GM12878 (cell line): ENCODE results near the gene NKRF. TPM values are rescaled to one million over a fixed set of nuclear protein-coding genes. Genes with fewer than 3 reads are reported as not detected.
A peak's percentile ranks its signal among the peaks of the same experiment; 100 is the strongest.

Experiments
- ATAC-seq: fragments of 200-7000 bp; cut with Tn5 transposase; 3 replicates; pipeline ENCODE4 v1.9.1; 2020; ENCODE audit warnings: mild to moderate bottlenecking, moderate library complexity
- BruUV-seq: library from RNA; stranded (reverse); fragments of 400-500 nt; replicated peaks from 2 replicates; lab custom pipeline; 2021; lab: Mats Ljungman, UMichigan
- CTCF ChIA-PET: fragments of 300-600 bp; sonication (Branson Sonifier 250); formaldehyde crosslinking; extraction: SDS; loops from one replicate; lab custom pipeline; 2021; ENCODE audit warnings: inconsistent platforms; lab: Yijun Ruan, JAX
- POLR2A ChIA-PET: fragments of 350-600 bp; formaldehyde crosslinking; extraction: SDS; loops from one replicate; lab custom pipeline; 2021; ENCODE audit warnings: inconsistent platforms; lab: Charles Lee
- RAD21 ChIA-PET: fragments of 300-600 bp; sonication (Branson Sonifier 250); formaldehyde crosslinking; loops from one replicate; lab custom pipeline; 2023; ENCODE audit warnings: antibody characterized with exemption; ENCODE audit not compliant: unreplicated experiment; lab: Charles Lee
- SMC1A ChIA-PET: fragments of 300-600 bp; sonication (Branson Sonifier 250); formaldehyde crosslinking; loops from one replicate; lab custom pipeline; 2023; ENCODE audit not compliant: unreplicated experiment, uncharacterized antibody; lab: Charles Lee
- DNase-seq: peaks from one replicate; pipeline ENCODE4 v3.0.0-alpha.2; 2011; ENCODE audit warnings: low read depth, low spot score
- FAIRE-seq: peaks from 3 replicates; lab custom pipeline; 2011; peaks lifted over from hg19 to GRCh38; lab: Jason Lieb, UNC
- H2AFZ ChIP-seq: 2 replicates; pipeline ENCODE4 v1.6.0; 2011; ENCODE audit warnings: low read depth, low read length, control low read depth; ENCODE audit not compliant: control insufficient read depth
- H3K27ac ChIP-seq: 2 replicates; pipeline ENCODE4 v1.5.1; 2011; ENCODE audit warnings: control low read depth; ENCODE audit not compliant: control insufficient read depth, insufficient read depth
- H3K27me3 ChIP-seq, 2 experiments: replicated peaks in 1 of 2; 2 replicates each; pipeline versions ENCODE4 v1.6.0 to v1.6.1; 2011; ENCODE audit warnings: low read length in 1 of 2; ENCODE audit not compliant: control insufficient read depth in 2 of 2, insufficient read depth in 2 of 2
- H3K36me3 ChIP-seq, 2 experiments: 2 replicates each; pipeline ENCODE4 v1.5.1; 2011; ENCODE audit warnings: low read length in 1 of 2; ENCODE audit not compliant: control insufficient read depth in 2 of 2, insufficient read depth in 2 of 2
- H3K4me1 ChIP-seq: 2 replicates; pipeline ENCODE4 v1.6.1; 2011; ENCODE audit warnings: mild to moderate bottlenecking, low read length, moderate library complexity, mixed read lengths; ENCODE audit not compliant: control insufficient read depth, insufficient read depth
- H3K4me2 ChIP-seq: 2 replicates; pipeline ENCODE4 v1.6.0; 2011; ENCODE audit warnings: control low read depth; ENCODE audit not compliant: control insufficient read depth, insufficient read depth
- H3K4me3 ChIP-seq: fragments of 200-600 bp; sonication (generic); 2 replicates; pipeline ENCODE4 v1.5.1; 2016
- H3K79me2 ChIP-seq: 2 replicates; pipeline ENCODE4 v1.6.0; 2011; ENCODE audit warnings: low read length; ENCODE audit not compliant: control insufficient read depth, insufficient read depth
- H3K9ac ChIP-seq: 2 replicates; pipeline ENCODE4 v1.8.0; 2011; ENCODE audit warnings: low read length, control low read depth, mixed read lengths; ENCODE audit not compliant: control insufficient read depth, insufficient read depth
- H3K9me3 ChIP-seq: replicated peaks from 3 replicates; pipeline ENCODE4 v1.5.1; 2011; ENCODE audit warnings: mild to moderate bottlenecking, low read length; ENCODE audit not compliant: control insufficient read depth, insufficient read depth
- H4K20me1 ChIP-seq: 2 replicates; pipeline ENCODE4 v1.6.0; 2011; ENCODE audit not compliant: control insufficient read depth, insufficient read depth
- BHLHE40 ChIP-seq, 2 experiments: fragments of 450-650 bp in 1 of 2; IDR thresholded peaks; 2 replicates each; pipeline ENCODE4 v1.6.1; 2011 to 2017; ENCODE audit warnings: low read depth in 2 of 2, borderline replicate concordance in 1 of 2, improper control_type of control experiment in 1 of 2, low read length in 1 of 2, mild to moderate bottlenecking in 1 of 2
- E2F8 ChIP-seq: fragments of 450-650 bp; IDR thresholded peaks from 2 replicates; pipeline ENCODE4 v1.6.1; 2018; ENCODE audit warnings: mild to moderate bottlenecking, low read depth, moderate library complexity; ENCODE audit not compliant: partially characterized antibody
- FOXK2 ChIP-seq: fragments of 450-650 bp; IDR thresholded peaks from 2 replicates; pipeline ENCODE4 v1.6.1; 2017; ENCODE audit warnings: mild to moderate bottlenecking, moderate library complexity
- HDAC6 ChIP-seq: fragments of 200-600 bp; sonication (generic); IDR thresholded peaks from one replicate; pipeline ENCODE4 v1.8.0; 2017; ENCODE audit warnings: antibody characterized with exemption; ENCODE audit not compliant: unreplicated experiment
- IKZF1 ChIP-seq: fragments of 450-650 bp; conservative IDR thresholded peaks from 2 replicates; pipeline ENCODE4 v1.6.1; 2017; ENCODE audit warnings: antibody characterized with exemption, mild to moderate bottlenecking
- IKZF2 ChIP-seq, 2 experiments: fragments of 450-650 bp; IDR thresholded peaks; 2 replicates each; pipeline ENCODE4 v1.6.1; 2017; ENCODE audit warnings: mild to moderate bottlenecking in 2 of 2, moderate library complexity in 2 of 2
- MTA2 ChIP-seq: fragments of 450-650 bp; IDR thresholded peaks from 2 replicates; pipeline ENCODE4 v1.6.1; 2016; ENCODE audit warnings: low read depth, mild to moderate bottlenecking, moderate library complexity
- NFYA ChIP-seq: IDR thresholded peaks from 2 replicates; pipeline ENCODE4 v1.6.1; 2011; ENCODE audit warnings: low read depth, mild to moderate bottlenecking, low read length, improper control_type of control experiment, borderline replicate concordance
- RUNX3 ChIP-seq: IDR thresholded peaks from 2 replicates; pipeline ENCODE4 v1.6.1; 2012; ENCODE audit warnings: low read length, inconsistent platforms
- SRF ChIP-seq, 2 experiments: IDR thresholded peaks; 2 replicates each; pipeline ENCODE4 v1.6.1; 2011; ENCODE audit warnings: low read depth in 2 of 2, low read length in 2 of 2, mild to moderate bottlenecking in 1 of 2, moderate library complexity in 1 of 2
- TCF7 ChIP-seq: IDR thresholded peaks from 2 replicates; pipeline ENCODE4 v1.6.1; 2014; ENCODE audit warnings: antibody characterized with exemption, borderline replicate concordance
- WGBS: methylation state at CpG from one replicate; pipeline ENCODE4 v1.1.6; 2016; ENCODE audit warnings: low lambda C conversion rate; ENCODE audit not compliant: insufficient replicate concordance, insufficient coverage; ENCODE audit errors: missing lambda C conversion rate; 5-methylcytosine and 5-hydroxymethylcytosine counted together
- in situ Hi-C: fragments of 300-500 bp; cut with MboI; formaldehyde crosslinking; loops from 9 replicates; pipeline ENCODE4 v1.14.3; 2018; ENCODE audit warnings: mixed read lengths
- intact Hi-C: fragments of 100-400 bp; cut with micrococcal nuclease; formaldehyde crosslinking; loops from one replicate; pipeline ENCODE4 v1.14.2; 2022; ENCODE audit not compliant: unreplicated experiment
- polyA plus RNA-seq, 11 experiments: library from polyadenylated mRNA; depleted of rRNA in 4 of 11; unstranded in 6 of 11; stranded (reverse) in 5 of 11; fragments of >200 nt; fragmentation: Nextera tagmentation in 4 of 11; fragmentation: Illumina TruSeq in 1 of 11; extraction: Ambion mirVana in 4 of 11; extraction: Trizol in 1 of 11; gene quantifications; 1 replicate in 1 of 11; 2 replicates in 10 of 11; pipeline versions ENCODE4 v1.2.1 to v1.2.3, GENCODE V29; 2011 to 2016; ENCODE audit warnings: inconsistent platforms in 2 of 11, missing spikeins in 2 of 11, low read depth in 1 of 11
- total RNA-seq, 4 experiments: library from RNA; depleted of rRNA in 3 of 4; stranded (reverse); fragments of >200 nt in 3 of 4; fragmentation: Illumina TruSeq in 1 of 4; extraction: Trizol in 1 of 4; gene quantifications; 2 replicates each; pipeline versions ENCODE4 v1.2.1 to v1.2.3, GENCODE V29; 2013 to 2021

The NKRF gene
- total and polyA plus RNA-seq, 10 of the 15 experiments (the other 5 are each of a cell fraction or from before 2014, with no cell fraction given), result 6.2 to 21.5 (median 10.1) TPM

DNA sequence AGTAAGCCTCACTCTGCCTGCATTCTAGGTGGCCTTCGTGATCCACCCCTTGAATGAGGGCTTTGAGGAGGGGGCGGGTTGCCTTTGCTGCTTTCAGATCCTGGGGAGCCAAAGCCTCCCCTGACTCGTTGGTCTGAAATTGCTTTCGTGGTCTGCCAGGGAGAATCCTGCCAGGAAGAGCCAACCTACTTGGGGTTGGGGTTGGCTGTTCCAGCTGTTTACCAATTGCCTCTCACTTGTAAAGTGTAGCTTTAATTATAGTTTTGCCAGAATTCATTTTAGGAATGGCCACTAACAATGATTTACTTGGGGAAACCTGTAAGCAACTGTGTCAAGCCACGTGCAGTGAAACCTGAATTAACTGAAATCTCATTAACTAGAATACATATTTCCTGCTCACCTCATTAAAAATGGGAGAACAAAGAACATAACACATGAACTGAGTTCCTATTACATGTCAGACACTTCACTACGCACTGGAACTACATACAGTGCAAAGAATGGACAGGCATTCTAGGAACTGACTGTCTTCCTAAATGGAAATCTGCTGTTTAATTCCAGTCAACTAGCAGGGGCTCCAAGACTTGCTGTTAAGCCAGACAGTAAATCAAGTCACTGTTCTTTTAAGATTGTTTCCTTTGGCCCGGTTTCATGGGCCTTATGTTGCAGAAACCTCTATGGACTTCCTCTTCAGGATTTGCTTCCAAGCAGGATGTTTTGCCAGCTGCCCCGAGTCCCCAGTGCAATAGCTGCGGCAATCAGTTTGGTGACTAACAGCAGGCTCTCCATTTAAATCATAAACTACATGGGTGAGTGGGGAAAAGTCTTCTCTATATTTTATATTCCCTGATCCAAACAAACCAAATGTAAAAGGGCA lies 16.4 kb upstream of the NKRF start:
- ChIA-PET SMC1A (interaction anchor here (1.1 to 10.6 kb wide), 10 partner anchors 11 to 106 kb away, joined by 3 to 166 read pairs (median 6); partner anchors contain the start of gene SEPTIN6), RAD21 (interaction anchor here (0.6 to 7.6 kb wide), 11 partner anchors 11 to 135 kb away, joined by 3 to 99 read pairs (median 5); partner anchors contain the start of gene SOWAHD), CTCF (interaction anchor here (0.6 to 7.5 kb wide), 11 partner anchors 13 to 199 kb away, joined by 3 to 163 read pairs (median 5); no protein-coding TSS in a partner anchor), POLR2A (interaction anchor here (0.6 to 2.0 kb wide), 4 partner anchors 11 to 224 kb away, joined by 3 to 6 read pairs (median 4); no protein-coding TSS in a partner anchor)
- no peak overlapping the region for H2AFZ ChIP-seq
- FAIRE-seq, result no peak
- 70% methylated on average over 9 of the region's 9 CpGs for WGBS
- H3K27me3 ChIP-seq, result no peaks in the 10 kb centered on the region
- peaks cover 31% of the 10 kb centered on the region for H3K4me1 ChIP-seq
- no peak overlapping the region for H3K9ac ChIP-seq
- H3K9me3 ChIP-seq, result no peaks in the 10 kb centered on the region
- no peak for DNase-seq
- no peak for ATAC-seq
- no peak overlapping the region for H3K27ac ChIP-seq
- intact Hi-C loops (no loop called here), in situ Hi-C loops (loop anchor here (5.0 kb wide), 1 partner anchor 105 kb away; no protein-coding TSS in a partner anchor)
- no peak overlapping the region for H3K4me2 ChIP-seq
- peaks cover 0 to 3% of the 10 kb centered on the region in 2 experiments; a peak in 2 of 4 replicates for H3K36me3 ChIP-seq
- H3K79me2 ChIP-seq, result no peaks in the 10 kb centered on the region; the same call in 1 of the 2 replicates
- no peak for TF ChIP-seq NFYA
- TF ChIP-seq HDAC6, result no peak
- TF ChIP-seq RUNX3, result no peak
- peak; percentile 58 to 62; a peak in 2 of 4 replicates for TF ChIP-seq BHLHE40 (IDR thresholded peaks at IDR 0.05; ENCODE audit: borderline replicate concordance in 1 of 2, low read depth in 2 of 2, low read length in 1 of 2)
- peak; percentile 64 for TF ChIP-seq MTA2
- no peak for TF ChIP-seq SRF (IDR thresholded peaks at IDR 0.05; ENCODE audit: low read depth in 2 of 2, low read length in 2 of 2)
- TF ChIP-seq TCF7, result no peak
- 0 out of 2 replicates have a peak, but pooled peaks have one; percentile 22 for TF ChIP-seq IKZF1
- TF ChIP-seq IKZF2 (IDR thresholded peaks at IDR 0.05), result peak in 1 of 2 experiments; percentile 30; a peak in 1 of 4 replicates
- no peak for TF ChIP-seq FOXK2
- no peak for TF ChIP-seq E2F8
- H4K20me1 ChIP-seq, result no peaks in the 10 kb centered on the region
- H3K4me3 ChIP-seq, result no peak overlapping the region
- TSS peak; percentile 78 for BruUV-seq
